Hematopoietic multipotent progenitor cell treated with erythropoietin and hydrocortisone succinate and interleukin-3 and kit ligand, for 4 days (in vitro differentiated cells): ENCODE data around the gene FOXP1.
A peak's percentile ranks its signal among the peaks of the same experiment; 100 is the strongest.

Experiments
- DNase-seq: peaks from one replicate; pipeline ENCODE4 v3.0.0-alpha.2; 2015

Gene FOXP1

DNA sequence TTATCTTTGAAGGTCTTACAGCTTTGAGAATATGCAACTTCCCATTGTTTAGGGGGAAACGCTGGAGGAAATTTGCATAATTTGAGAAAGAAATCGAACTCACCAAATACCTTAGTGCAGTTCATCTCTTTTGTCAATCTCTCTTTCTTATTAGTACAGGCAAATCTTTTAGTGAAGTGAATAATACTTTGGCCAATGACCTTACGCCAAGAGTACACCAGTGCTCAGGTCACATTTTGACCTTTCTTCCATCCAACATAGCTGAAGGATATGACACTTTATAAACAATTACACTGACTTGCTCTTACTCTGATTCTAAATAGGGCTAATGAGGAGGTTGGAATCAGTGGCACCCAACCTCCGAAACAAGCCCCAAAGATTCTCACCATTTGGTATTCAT is 494.8 kb downstream of the FOXP1 start:
- no peak for DNase-seq

DNA sequence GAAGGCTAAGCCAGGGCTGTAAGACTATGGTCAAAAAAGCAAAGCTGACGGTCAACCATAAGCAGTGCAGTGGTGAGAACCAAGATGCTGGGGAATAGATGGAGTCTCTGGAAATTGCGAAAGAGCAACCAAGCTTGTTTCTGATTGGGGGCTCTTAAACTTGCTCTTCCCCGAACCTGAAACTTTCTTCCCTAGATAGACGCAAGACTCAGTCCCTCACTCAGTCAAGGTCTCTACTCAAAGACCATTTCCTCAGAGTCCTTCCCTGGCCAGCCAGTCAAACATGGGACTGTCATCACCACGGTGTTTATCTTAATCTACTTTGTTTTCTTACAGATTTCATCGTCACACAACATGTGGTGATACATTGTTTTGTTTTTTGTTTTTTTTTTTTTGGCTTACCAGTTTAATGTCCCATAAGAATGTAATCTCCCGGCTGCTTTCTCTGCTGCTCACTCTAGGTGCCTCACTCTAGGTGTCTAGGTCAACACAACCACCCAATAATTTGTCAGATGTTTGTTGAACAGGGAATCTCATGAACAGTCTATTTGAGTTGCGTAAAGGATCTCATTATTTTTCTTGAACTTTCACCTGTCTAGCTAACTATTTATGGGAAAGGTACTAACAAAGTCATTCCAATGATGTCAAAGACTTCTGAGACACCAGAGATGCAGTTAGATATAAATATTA is 495.4 kb downstream of the FOXP1 start:
- DNase-seq: no peak

DNA sequence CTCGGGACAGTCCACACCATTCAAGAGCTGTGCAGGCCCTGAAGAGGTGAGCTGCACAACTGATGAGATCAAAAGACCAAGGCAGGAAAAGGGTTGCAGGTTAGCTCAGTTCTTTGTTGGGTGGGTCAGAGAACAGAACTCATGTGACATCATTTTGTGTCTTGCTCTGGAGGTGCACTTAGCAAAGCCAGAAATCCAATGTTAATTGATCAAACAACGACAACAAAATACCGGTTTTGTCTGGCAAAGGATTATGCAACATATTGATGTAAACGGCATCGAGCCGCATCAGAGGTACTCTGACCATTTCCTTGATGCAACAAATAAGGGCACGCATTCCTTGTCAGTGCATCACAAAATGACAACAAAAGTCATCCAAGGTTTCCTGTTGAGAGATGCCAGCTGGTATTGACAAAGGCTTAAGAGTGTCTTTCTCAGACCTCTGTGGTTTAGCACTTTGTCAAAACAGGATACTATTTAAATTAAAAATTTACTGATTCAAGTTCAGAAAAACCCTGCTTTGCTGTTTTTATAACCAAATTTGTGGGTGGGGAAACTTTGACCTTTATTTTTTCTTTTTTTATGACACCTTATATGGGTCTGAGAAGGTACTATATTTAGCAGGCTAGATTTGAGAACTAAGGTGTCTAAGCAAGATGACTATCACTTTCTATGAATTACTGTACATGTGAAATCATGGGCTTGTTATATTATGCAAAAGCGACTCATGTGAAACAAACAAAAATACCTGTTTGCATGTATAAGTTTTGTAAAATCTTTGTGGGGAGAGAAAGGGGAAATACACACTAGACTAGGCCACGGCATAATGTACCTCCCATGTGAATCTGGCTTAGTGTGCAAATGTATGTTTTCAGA is 496.1 kb downstream of the FOXP1 start:
- no peak for DNase-seq

DNA sequence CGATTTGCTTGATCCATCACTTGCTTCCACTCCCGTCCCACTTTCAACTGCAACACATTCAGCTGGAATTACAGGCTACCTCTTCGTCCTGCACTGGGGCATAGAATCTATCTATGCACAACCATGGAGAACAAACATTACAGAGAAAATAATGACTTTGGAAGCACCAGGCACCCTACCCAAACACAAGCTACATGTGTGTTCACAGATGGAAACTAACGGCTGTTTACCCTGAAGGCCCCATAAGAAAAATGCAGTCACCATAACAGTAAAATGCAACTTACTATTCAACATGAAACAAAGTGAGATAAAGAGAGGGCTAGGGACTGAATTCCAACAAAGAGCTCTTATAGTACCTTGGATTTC is 496.8 kb downstream of the FOXP1 start:
- no peak for DNase-seq

DNA sequence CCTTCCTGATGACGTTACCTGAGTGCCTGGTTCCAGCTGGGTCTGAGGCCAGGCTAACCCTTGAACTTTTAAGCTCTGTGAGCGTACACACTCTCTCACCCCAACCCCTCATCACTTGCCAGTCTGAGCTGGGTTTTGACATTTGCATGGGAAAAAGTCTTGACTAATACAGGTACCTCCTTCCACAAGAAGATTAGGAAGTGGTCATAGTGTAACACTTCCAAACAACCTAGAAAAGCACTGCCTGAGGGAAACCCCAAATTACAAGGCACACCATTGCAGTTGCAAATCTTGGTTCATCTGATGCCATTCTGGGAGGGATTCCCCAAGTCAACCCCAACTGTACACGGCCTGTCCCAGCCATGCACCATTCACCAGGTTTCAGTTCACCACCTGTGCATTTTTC is 499.8 kb downstream of the FOXP1 start:
- no peak for DNase-seq

DNA sequence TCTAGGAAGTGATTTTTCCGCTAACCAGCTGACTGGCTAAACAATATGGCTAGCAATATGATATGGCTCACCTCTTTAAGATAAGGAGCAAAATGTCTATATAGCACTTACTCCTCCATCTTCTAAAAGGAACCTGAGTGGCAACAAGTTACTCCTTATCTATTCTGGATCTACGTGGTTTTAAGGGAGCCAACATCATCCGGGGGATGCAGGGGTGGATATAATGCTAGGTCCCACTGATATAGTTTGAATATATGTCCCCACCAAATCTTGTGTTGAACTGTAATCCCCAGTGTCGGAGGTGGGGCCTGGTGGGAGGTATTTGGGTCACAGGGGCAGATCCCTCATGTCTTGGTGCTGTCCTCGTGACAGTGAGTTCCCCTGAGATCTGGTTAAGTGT is 500.7 kb downstream of the FOXP1 start:
- peak; percentile 31 for DNase-seq

DNA sequence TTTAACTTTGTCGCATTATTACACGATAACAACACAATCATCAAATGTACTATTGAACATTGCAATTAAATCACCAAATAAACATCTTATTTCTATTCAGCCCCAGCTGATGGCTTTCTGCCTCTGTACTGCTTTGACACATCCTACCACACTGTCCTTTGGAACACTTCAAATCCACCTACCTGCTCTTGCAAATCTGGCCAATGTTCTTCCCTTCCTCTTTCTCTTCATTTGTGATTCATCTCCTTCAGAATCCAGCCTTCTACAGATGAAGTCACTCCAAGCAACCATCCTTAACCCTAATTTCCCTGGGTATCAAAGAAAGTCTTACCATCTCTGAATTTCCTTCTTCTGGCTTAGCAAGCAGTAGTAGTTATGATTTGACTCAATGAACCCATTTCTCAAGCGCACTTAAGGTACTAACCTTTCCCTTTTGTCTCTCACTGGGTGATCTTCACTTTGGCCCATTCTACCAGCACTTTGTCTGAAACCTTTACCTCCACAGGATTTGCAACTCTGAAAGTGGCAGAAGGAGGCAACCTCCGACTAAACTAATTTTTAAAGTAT is 502.9 kb downstream of the FOXP1 start:
- DNase-seq: no peak

DNA sequence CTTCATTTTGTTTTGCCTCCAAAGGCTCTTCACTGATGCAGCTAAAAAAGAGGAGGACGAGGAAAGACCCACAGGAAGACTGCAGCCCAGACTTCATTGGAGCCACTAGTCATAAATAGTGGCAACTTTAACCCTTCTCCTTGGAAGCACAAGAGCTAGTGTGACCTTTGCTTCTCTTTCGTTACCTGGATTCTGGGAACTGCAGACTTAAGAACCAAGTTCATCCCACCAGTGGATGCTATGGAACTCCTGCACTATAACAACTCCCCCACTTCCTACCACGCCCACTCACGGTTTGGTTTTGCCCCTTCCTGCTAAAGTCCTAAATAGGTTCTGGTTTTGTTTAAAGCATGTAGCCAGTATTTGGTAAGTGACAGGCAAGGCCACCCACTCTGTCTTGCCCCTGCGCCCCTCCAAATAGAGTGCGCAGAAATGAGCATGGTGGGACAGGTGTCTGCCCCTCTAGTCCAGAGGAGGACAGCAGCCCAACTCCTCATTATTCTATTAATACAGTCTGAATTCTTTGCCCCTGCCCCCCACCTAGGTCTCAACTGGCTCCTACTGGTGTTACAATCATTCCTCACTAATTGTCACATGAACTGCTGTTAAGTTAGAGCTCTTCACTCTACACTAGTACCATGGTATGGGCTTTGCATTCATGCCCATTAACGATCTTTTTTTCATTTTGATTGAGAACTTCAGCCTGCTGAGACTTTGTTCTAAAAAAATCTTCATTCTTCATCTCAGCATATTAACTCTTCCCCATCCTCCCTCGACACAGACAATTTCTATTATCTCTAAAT is 504.6 kb downstream of the FOXP1 start:
- DNase-seq: no peak

DNA sequence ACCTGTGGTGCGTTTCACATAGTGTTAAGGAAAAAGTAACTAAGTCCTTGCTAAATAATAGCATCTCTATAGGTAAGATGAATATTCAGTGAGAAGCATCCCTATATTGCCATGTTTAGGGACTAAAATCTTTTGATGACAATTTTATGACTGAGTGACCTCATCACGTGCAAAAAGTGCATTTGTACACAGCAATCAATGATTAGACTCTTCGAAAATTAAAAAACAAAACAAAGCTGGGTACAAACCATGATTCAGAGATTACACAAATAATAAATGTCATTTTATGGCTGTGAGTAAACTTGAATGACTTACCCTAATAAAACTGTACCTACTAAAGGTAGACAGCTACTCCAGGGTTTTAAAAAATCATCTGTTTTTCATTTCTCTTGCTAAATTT is 505.3 kb downstream of the FOXP1 start:
- no peak for DNase-seq

DNA sequence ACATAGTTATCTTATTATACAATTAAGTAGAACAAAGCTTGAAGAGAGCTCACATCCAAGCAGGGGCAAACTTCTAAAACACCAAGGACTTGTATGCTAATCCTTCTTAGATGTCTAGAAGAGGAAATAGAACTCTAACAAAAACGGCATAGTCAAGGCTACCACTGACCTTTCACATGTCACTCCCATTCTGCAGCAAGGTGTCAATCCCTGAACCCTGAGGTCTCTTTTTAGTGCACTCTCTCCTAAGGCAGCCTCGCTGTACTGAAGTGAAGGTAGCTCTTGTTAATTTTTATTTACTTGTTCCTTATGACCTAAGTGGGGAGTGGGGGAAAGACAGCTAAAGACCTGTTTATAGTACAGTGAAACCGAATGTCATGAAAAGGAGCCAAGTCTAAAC is 506.5 kb downstream of the FOXP1 start:
- no peak for DNase-seq

DNA sequence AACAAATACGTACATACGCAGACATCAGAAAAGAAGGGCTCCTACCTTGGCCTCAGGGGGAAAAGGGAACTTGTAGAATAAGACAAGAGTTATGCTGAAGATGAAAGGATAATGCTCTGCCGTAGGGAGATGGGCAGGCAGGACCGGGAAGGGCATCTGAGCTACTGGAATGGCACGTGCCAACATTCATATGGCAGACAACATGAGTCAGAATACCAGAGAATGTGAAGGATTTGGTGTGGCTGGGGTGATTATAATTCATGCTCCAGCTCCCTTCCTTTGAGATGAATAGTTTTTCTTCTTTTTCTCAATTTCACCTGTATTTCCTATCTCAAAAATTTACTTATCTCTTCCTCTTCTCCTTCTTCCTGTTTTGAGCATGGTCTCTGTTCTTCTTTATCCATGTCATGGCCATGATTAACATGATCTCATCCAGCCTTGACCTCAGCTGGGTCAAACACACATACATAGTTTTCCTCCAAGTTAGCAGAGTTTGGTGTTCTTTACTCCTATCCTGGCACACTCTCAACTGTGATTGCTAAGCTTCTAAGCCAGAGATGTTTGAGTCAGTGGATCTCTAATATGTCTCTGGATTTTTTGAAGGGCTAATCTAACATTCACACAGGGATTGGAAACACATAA is 507.0 kb downstream of the FOXP1 start:
- DNase-seq: no peak

DNA sequence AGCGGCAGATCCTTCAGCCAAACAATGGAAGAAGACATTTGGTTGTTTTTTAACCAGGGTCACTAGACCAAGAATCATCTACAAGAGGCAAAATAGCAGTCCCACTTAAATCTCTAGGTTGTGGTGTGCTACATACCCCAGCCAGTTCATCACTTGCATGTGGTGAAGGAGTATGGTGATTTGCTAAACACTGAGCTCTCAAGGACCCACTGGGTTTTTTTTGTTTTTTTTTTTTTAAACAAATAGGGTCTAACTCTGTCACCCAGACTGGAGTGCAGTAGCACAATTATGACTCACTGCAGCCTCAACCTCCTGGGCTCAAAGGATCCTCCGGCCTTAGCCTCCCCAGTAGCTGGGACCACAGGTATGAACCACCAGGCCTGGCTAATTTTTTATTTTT is 508.0 kb downstream of the FOXP1 start:
- no peak for DNase-seq

DNA sequence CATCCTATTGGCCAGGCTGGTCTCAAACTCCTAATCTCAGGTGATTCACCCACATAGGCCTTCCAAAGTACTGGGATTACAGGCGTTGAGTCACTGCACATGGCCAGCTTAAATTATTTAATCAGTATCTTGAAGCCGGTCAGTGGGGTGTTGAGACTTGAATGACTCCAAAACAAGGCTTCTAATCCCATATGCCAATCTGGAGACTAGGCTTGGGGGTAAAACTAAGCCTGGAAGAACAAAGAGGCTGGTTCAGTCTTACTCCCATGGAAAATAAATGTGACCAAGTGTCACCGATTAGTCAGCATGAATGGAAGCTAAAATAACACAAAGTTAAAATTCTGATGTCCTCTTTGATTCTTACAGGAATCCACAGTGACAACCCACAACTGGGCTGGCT is 509.1 kb downstream of the FOXP1 start:
- no peak for DNase-seq

DNA sequence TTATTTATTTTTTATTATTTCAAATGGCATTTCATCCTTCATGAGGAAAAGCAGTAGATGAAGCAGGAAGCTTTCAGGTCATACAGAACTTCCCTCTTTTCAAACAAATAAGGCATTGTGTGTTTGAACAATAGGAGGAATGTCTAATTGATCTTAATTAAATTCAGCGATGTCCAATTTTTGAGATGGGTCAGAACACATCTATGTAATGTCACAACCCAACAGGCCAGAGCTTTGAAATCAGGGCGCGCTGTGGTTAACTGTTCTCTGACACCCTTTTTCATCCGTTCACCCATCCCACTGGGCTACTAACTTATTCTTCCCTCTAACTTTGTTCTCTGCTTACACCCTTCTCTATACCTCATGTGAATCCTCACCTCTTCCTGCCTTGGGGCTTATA is 510.5 kb downstream of the FOXP1 start:
- DNase-seq: no peak

DNA sequence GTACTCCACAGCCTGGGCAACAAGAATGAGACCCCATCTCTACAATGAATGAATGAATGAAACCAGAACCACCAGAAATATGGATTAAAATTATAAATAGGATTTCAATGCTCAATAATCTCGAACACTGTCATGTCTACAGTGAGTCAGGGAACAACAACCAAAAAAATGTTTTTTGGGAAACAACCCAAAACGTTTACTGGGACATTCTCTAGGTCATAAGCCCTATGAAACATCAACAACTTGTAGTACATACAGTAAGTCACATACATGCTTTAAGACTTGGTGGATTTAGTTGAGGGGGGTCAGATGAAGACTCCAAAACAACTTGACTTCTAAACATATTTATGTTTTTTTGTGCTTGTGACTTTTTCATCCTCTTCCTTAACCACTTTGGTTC is 511.2 kb downstream of the FOXP1 start:
- no peak for DNase-seq

DNA sequence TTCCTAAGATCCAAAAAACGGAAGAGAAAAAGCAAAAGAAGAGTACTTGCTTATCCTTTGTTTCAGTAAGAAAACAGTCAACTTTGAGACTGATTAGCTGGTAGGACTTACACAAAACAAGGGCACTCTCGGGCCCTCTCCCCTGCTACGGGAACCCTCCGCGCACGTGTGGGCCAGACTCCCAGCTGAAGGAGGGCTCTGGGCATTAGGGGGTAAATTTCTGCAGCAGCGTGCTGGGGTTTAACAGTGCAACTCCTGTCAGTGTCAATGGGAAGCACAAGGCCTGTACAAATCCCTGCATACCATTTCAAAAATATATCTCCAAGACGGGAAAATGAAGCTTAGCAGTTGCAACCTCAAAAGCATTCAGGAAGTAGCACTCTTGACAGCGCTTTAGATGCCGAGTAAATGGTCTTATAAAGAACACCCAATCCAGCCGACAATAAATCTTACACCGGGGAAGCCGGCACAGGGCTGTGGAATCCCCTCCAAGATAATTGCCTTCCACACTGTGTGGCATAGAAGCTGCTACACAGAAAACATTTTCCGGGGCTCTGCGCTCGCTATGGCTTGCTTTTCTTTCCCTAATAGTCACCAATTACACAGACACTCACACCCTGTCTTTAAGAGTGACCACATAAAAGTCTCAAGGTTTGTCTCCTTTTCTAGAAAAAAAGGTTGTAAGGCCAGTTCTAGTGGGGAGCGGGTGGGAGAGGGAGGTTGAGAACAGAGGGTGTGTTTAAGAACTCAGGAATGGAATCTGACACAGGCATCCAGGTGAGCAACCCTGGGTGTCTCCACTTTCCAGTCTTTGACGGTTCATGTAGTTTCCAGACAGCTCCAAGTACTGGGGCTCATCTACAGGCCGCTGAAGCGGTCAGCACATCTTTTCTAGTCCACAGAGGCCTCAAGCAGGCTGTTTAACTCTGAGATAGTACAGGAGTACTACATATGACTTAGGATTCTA is 512.7 kb downstream of the FOXP1 start:
- no peak for DNase-seq

DNA sequence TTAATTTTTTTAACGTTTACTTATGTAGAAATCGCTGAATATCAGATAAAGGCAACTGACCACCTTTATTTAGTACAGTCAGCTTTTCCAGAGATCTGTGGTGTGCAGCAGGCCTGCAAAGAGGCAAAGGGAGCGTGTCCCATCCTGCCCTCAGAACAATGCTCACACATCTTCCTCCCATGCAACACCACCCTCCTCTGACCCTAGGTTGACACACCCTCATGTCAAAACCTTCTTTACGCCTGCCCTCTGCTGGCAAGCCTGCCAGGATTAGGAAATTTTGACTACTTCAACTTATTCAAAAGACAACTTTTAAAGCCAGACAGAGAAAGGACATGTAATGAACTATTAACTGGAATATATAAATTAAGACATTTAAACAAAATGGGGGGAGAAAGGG is 513.7 kb downstream of the FOXP1 start:
- peak; percentile 90 for DNase-seq

DNA sequence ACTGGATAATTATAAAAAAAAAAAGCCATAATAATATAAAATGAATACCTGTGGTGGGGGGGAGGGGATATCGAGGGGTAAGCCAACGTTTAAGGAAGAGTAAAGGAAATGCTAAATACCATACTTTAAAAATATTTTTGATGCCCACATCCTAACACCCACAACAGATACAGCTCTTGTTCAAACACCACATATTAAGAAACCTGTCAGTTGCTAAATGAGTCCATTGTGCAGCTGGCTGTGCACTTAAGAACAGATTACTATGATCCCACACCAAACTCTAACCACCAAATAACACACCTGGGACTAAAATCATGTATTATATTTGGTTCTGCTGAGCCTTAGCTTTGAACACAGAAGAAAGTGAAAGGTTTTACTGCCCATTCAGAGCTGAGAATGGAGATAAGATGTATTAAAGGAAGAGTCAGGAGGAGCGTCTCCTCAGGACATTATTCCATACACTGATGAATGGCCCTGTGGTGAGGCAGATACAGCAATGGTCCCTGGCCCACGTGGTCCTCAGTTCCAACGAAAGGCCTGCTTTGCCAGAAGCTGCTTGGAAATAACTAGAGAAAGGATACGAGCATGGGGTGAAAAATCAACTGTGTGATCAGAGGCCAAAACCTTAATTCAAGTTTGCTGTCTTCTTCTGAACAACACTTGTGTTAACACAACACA is 515.4 kb downstream of the FOXP1 start:
- no peak for DNase-seq

DNA sequence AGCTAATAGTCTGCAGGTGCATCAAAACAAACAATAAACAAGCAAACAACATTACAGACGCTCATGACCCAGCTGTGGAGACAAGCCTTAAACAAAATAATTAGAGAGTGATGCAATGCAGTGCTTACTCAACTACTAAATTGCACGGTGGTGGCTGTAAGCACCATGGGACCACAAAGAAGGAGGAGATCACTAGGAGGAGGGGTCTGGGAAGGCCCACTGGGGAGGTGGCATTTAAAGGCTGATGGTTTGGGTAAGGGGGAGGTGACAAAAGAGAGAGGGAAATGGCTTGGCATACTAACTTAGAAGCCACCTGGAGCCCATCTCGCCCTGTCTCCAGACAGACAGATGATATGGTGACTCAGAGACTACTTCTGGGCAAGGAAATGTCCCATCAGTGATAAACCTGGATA is 516.7 kb downstream of the FOXP1 start:
- peak; percentile 76 for DNase-seq

DNA sequence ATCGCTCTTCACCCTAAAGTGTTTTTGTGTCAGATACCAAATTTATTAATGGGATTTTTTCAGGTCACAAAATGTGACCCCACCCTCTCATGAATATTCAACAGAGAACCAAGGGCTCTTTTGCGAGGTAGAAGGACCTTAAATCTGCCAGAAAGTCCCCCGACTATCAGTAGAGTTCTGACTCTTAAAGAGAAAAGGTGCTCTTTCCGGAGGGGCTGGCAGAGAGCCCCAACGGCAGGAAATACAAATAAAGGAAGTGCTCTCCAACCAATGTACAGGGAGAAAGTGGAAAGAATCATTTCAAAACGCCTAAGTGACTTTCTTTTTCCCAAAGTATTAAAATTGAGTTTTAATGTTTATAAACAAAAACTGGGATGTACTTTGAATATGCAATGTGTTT is 517.2 kb downstream of the FOXP1 start:
- peak; percentile 74 for DNase-seq

DNA sequence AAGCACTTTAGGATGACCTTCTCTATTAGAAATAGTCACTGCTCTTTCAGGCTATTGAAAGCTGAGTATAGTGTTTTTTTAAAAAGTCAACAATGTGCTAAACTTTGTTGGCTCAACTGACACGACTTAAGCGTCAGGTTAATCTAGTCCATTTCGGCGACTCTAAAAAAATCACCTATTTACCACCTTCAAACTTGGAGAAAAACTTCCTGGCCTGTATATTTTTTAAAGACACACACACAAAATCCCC is 517.8 kb downstream of the FOXP1 start:
- DNase-seq: no peak
